ENCODE results near the gene IRS1.

Gene IRS1

DNA sequence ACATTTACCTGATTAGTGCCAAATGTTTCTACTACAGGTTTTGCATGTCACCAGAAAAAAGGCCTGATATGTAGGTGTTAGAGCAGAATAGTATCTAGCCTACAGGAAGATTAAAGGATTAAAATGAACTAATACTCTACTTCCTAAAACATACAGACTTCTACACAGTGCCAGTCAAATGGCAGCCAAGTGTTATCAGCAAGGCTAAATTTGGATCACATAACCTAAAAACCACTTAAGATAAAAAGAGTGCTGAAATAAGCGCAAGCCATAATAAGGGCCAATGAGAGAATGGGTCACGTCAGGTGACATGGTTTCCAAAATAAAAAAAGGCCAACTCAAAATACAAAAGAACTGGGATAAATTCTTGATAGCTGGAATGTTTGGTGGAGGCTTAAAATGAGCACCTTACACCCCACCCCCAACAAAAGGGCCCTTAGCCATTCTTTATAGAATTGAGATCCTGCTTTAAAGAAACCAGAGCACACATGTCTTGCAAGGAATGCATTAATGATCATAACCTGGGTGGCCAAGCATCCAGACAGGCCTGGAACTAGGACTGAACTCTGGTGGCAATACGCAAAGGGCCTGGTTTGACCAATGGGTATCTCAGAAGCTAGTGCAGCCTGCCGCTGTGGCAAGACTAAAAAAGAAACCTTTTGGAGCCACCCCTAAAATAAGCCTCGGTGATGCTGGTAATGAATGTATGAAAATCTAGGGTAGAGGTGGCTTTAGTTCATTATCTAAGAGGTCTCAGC is 32.4 kb downstream of the IRS1 start:
- no peaks in the 10 kb centered on the region for H3K27me3 ChIP-seq (ENCODE audit: insufficient read depth, low read length, poor library complexity)
- no peaks in the 10 kb centered on the region for H4K20me1 ChIP-seq (ENCODE audit: insufficient read depth, low read length)
- DNase-seq, result no peak
- ATAC-seq (ENCODE audit: insufficient read depth, low read depth), result no peak
- no peaks in the 10 kb centered on the region for H3K9me3 ChIP-seq (ENCODE audit: insufficient read depth, low read length, severe bottlenecking)
- H3K27ac ChIP-seq (ENCODE audit: low read length), result no peak overlapping the region
- H3K4me1 ChIP-seq (ENCODE audit: insufficient read depth, low read length), result peaks cover 3% of the 10 kb centered on the region
- no peak overlapping the region for H3K4me2 ChIP-seq (ENCODE audit: insufficient read depth, low read length)
- no peak overlapping the region for H3K9ac ChIP-seq (ENCODE audit: low read depth, low read length)
- no peaks in the 10 kb centered on the region for H3K36me3 ChIP-seq (ENCODE audit: insufficient read depth, low read length)
- no peaks in the 10 kb centered on the region for H3K79me2 ChIP-seq (ENCODE audit: insufficient read depth, low read length)
- no peak overlapping the region for H2AFZ ChIP-seq (ENCODE audit: low read depth, low read length)
- TF ChIP-seq EZH2 (IDR thresholded peaks at IDR 0.05; ENCODE audit: borderline replicate concordance, low read depth, low read length, severe bottlenecking), result no peak
- TF ChIP-seq, protein P1, sequence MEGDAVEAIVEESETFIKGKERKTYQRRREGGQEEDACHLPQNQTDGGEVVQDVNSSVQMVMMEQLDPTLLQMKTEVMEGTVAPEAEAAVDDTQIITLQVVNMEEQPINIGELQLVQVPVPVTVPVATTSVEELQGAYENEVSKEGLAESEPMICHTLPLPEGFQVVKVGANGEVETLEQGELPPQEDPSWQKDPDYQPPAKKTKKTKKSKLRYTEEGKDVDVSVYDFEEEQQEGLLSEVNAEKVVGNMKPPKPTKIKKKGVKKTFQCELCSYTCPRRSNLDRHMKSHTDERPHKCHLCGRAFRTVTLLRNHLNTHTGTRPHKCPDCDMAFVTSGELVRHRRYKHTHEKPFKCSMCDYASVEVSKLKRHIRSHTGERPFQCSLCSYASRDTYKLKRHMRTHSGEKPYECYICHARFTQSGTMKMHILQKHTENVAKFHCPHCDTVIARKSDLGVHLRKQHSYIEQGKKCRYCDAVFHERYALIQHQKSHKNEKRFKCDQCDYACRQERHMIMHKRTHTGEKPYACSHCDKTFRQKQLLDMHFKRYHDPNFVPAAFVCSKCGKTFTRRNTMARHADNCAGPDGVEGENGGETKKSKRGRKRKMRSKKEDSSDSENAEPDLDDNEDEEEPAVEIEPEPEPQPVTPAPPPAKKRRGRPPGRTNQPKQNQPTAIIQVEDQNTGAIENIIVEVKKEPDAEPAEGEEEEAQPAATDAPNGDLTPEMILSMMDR (IDR thresholded peaks at IDR 0.05; ENCODE audit: borderline replicate concordance, extremely low read depth, low read length, poor library complexity, severe bottlenecking), result no peak
- H3K4me3 ChIP-seq (ENCODE audit: low read depth in 1 of 2, low read length in 2 of 2), result no peak overlapping the region

- Histone ChIP-seq H4K20me1 (ENCODE audit: insufficient read depth, low read length) (no peaks in the 10 kb centered on the region), H3K4me1 (ENCODE audit: insufficient read depth, low read length) (no peaks in the 10 kb centered on the region), H3K9ac (ENCODE audit: low read depth, low read length) (no peak overlapping the region), H2AFZ (ENCODE audit: low read depth, low read length) (no peak overlapping the region), H3K79me2 (ENCODE audit: insufficient read depth, low read length) (no peaks in the 10 kb centered on the region), H3K27me3 (ENCODE audit: insufficient read depth, low read length, poor library complexity) (no peaks in the 10 kb centered on the region), H3K4me3 (ENCODE audit: low read depth in 1 of 2, low read length in 2 of 2) (no peak overlapping the region), H3K27ac (ENCODE audit: low read length) (no peak overlapping the region), H3K9me3 (ENCODE audit: insufficient read depth, low read length, severe bottlenecking) (no peaks in the 10 kb centered on the region), H3K36me3 (ENCODE audit: insufficient read depth, low read length) (no peaks in the 10 kb centered on the region), H3K4me2 (ENCODE audit: insufficient read depth, low read length) (no peak overlapping the region)
- DNase-seq, result no peak
- no peak for TF ChIP-seq EZH2 (IDR thresholded peaks at IDR 0.05; ENCODE audit: borderline replicate concordance, low read depth, low read length, severe bottlenecking)
- TF ChIP-seq, protein P1 (IDR thresholded peaks at IDR 0.05; ENCODE audit: borderline replicate concordance, extremely low read depth, low read length, poor library complexity, severe bottlenecking), result no peak
- ATAC-seq (ENCODE audit: insufficient read depth, low read depth), result no peak
Observed at GRCh38 chr2:226766352-226767055, 33.1 kb downstream of the IRS1 start.

- Histone ChIP-seq H3K9ac (ENCODE audit: low read depth, low read length) (no peak overlapping the region), H3K9me3 (ENCODE audit: insufficient read depth, low read length, severe bottlenecking) (no peaks in the 10 kb centered on the region), H3K4me2 (ENCODE audit: insufficient read depth, low read length) (no peak overlapping the region), H4K20me1 (ENCODE audit: insufficient read depth, low read length) (no peaks in the 10 kb centered on the region), H3K4me3 (ENCODE audit: low read depth in 1 of 2, low read length in 2 of 2) (no peak overlapping the region), H3K27me3 (ENCODE audit: insufficient read depth, low read length, poor library complexity) (no peaks in the 10 kb centered on the region), H3K36me3 (ENCODE audit: insufficient read depth, low read length) (no peaks in the 10 kb centered on the region), H2AFZ (ENCODE audit: low read depth, low read length) (no peak overlapping the region), H3K79me2 (ENCODE audit: insufficient read depth, low read length) (no peaks in the 10 kb centered on the region), H3K27ac (ENCODE audit: low read length) (no peak overlapping the region), H3K4me1 (ENCODE audit: insufficient read depth, low read length) (no peaks in the 10 kb centered on the region)
- no peak for TF ChIP-seq EZH2 (IDR thresholded peaks at IDR 0.05; ENCODE audit: borderline replicate concordance, low read depth, low read length, severe bottlenecking)
- TF ChIP-seq, protein P1 (IDR thresholded peaks at IDR 0.05; ENCODE audit: borderline replicate concordance, extremely low read depth, low read length, poor library complexity, severe bottlenecking), result no peak
- ATAC-seq (ENCODE audit: insufficient read depth, low read depth), result no peak
- DNase-seq, result no peak
Observed at GRCh38 chr2:226763320-226763719, 36.3 kb downstream of the IRS1 start.
